Tibial nerve (tissue), 3 donors: Measurements from ENCODE around the gene TCF25.

ENCODE experiments used
- CTCF ChIP-seq, 5 experiments: fragments of 200-600 bp in 3 of 5; fragments of 450-650 bp in 2 of 5; sonication (generic) in 3 of 5; IDR thresholded peaks; one replicate each; pipeline ENCODE4 v1.5.1; 2016 to 2019; ENCODE audit warnings: antibody characterized with exemption in 5 of 5, mild to moderate bottlenecking in 3 of 5, moderate library complexity in 2 of 5
- POLR2A ChIP-seq, 2 donors: fragments of 450-650 bp; IDR thresholded peaks; one replicate each; pipeline ENCODE4 v1.6.1; 2017; ENCODE audit warnings: antibody characterized with exemption in 2 of 2, mild to moderate bottlenecking in 2 of 2, moderate library complexity in 2 of 2

DNA sequence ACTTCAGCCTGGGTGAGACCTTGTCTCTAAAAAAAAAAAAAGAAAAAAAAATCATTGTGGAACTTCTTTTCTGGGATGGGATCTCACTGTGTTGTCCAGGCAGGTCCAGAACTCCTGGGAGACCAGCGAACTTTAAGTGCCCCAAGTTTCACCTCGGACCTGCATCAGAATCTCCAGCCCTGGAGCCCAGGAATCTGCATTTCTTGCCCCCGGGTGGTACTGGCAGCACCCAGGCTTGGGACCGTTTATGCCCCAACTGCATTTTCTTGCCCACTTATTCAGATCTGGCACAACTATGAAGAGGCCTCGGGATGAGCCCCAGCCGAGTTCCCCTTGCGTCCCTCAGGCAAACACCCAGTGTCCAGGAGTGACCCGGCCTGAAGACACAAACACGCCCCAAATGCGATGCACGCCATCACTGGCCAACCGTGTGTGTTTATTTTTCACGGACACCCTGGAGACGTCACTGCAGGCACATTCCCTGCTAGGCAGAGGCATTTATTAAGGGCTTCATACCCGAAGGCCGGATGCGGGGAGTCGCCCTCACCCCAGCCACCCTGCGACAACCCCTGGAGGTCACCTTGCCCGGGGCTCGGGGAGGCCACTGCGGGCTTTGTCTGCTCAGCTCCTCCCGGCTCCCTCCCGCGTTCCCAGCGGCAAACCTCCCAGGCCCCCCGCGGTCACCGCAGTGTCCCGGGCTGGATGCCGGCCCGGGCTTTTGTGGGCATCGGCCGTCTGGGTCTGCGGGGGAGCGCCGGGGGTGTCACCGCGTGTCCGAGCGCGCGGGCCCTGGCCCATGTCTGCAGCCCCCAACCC is 45.8 kb upstream of the TCF25 start:
- TF ChIP-seq POLR2A (IDR thresholded peaks at IDR 0.05) (no peak), CTCF (IDR thresholded peaks at IDR 0.05) (no peak)
